Measurements from ENCODE around the gene EML2. TPM values are rescaled to one million over a fixed set of nuclear protein-coding genes. Genes with fewer than 3 reads are reported as not detected.

EML2 gene
- total RNA-seq, 2 donors from 2014 or later, result 25.7 to 60.6 TPM

- WGBS, 2 donors, result 66 to 77% methylated on average over 5 of the region's 5 CpGs
- intact Hi-C loops (cut with DNase I), result no loop called here
These were observed 74.9 kb downstream of the EML2 start for GRCh38 chr19:45564131-45564780.

GRCh38 chr19:45560686-45561085 is 78.5 kb downstream of the EML2 start:
- H3K27me3 ChIP-seq, result no peaks in the 10 kb centered on the region
- ATAC-seq, result no peak
- intact Hi-C loops (cut with DNase I), result no loop called here
- no peak overlapping the region for H3K27ac ChIP-seq
- WGBS, 2 donors, result 86 to 91% methylated on average over 9 to 11 of the region's 11 CpGs
- TF ChIP-seq, protein P1, sequence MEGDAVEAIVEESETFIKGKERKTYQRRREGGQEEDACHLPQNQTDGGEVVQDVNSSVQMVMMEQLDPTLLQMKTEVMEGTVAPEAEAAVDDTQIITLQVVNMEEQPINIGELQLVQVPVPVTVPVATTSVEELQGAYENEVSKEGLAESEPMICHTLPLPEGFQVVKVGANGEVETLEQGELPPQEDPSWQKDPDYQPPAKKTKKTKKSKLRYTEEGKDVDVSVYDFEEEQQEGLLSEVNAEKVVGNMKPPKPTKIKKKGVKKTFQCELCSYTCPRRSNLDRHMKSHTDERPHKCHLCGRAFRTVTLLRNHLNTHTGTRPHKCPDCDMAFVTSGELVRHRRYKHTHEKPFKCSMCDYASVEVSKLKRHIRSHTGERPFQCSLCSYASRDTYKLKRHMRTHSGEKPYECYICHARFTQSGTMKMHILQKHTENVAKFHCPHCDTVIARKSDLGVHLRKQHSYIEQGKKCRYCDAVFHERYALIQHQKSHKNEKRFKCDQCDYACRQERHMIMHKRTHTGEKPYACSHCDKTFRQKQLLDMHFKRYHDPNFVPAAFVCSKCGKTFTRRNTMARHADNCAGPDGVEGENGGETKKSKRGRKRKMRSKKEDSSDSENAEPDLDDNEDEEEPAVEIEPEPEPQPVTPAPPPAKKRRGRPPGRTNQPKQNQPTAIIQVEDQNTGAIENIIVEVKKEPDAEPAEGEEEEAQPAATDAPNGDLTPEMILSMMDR (IDR thresholded peaks at IDR 0.05), result no peak
- no peak for TF ChIP-seq POLR2A (IDR thresholded peaks at IDR 0.05)
- DNase-seq, result no peak
- H3K4me1 ChIP-seq, result no peaks in the 10 kb centered on the region
- H3K36me3 ChIP-seq (replicated peaks in 1 of 2; ENCODE audit: insufficient read depth in 1 of 2, low read depth in 2 of 2), result no peaks in the 10 kb centered on the region
- no peaks in the 10 kb centered on the region for H3K9me3 ChIP-seq
- H3K4me3 ChIP-seq, result no peak overlapping the region

More at GRCh38 chr19:45564131-45564780, 74.9 kb downstream of the EML2 start:
- Histone ChIP-seq H3K27me3 (no peaks in the 10 kb centered on the region), H3K27ac (no peak overlapping the region), H3K9me3 (no peaks in the 10 kb centered on the region), H3K36me3 (replicated peaks in 1 of 2; ENCODE audit: insufficient read depth in 1 of 2, low read depth in 2 of 2) (no peaks in the 10 kb centered on the region), H3K4me1 (no peaks in the 10 kb centered on the region), H3K4me3 (no peak overlapping the region)
- TF ChIP-seq, protein P1 (IDR thresholded peaks at IDR 0.05), result no peak
- TF ChIP-seq POLR2A (IDR thresholded peaks at IDR 0.05), result no peak
- ATAC-seq (no peak), DNase-seq (no peak)

GRCh38 chr19:45560038-45560437 is 79.2 kb downstream of the EML2 start:
- no peak for TF ChIP-seq POLR2A (IDR thresholded peaks at IDR 0.05)
- TF ChIP-seq, protein P1 (IDR thresholded peaks at IDR 0.05), result no peak
- no peaks in the 10 kb centered on the region for H3K4me1 ChIP-seq
- no peaks in the 10 kb centered on the region for H3K9me3 ChIP-seq
- WGBS, 2 donors, result 82 to 88% methylated on average over 5 of the region's 5 CpGs
- intact Hi-C loops (cut with DNase I), result no loop called here
- no peaks in the 10 kb centered on the region for H3K27me3 ChIP-seq
- ATAC-seq, result no peak
- H3K4me3 ChIP-seq, result no peak overlapping the region
- no peak for DNase-seq
- H3K36me3 ChIP-seq (replicated peaks in 1 of 2; ENCODE audit: insufficient read depth in 1 of 2, low read depth in 2 of 2), result no peaks in the 10 kb centered on the region
- no peak overlapping the region for H3K27ac ChIP-seq

MicroRNAs encoded within 50 kb of the gene (microRNA counts, 767-probe panel; counts per million panel counts)
- microRNA hsa-miR-330-3p, result 0 to 736 counts per million in 2 donors
- microRNA hsa-miR-330-5p, result 0 to 736 counts per million in 2 donors
- 0 to 736 counts per million in 2 donors for microRNA hsa-miR-642a-5p
- microRNA hsa-miR-642b-3p, result 0 to 736 counts per million in 2 donors

Small RNA genes lying within 50 kb of the gene (microRNA-seq; reads per million reads assigned to microRNA genes)
- gene MIR330 (ENCODE audit: borderline number of aligned reads in 2 of 2, borderline replicate concordance in 2 of 2), result 73.2 to 86.1 reads per million in 2 donors
- gene MIR642A (ENCODE audit: borderline number of aligned reads in 2 of 2, borderline replicate concordance in 2 of 2), result 0 reads per million in 2 donors
- 0 reads per million in 2 donors for gene MIR642B (ENCODE audit: borderline number of aligned reads in 2 of 2, borderline replicate concordance in 2 of 2)

Small RNA genes lying within 50 kb of the gene (small RNA-seq; reads per million reads assigned to genes)
- gene MIR642A (not detected), gene RN7SL836P (not detected)

Other genes with a start within 250 kb of the EML2 start
- 10 to 100 TPM; 26.4 to 32.9 TPM for gene PPP1R13L, start 234.3 kb downstream of the EML2 start, total RNA-seq
- gene POLR1G, start 232.8 kb downstream of the EML2 start, total RNA-seq, result 1 to 10 TPM; 1.8 to 2.0 TPM
- gene ERCC1, start 215.5 kb downstream of the EML2 start, total RNA-seq, result 10 to 100 TPM; 91.3 to 97.9 TPM
- gene FOSB, start 171.4 kb downstream of the EML2 start, total RNA-seq, result 10 to 100 TPM in 1 of 2 donors, 1 to 10 TPM in 1; 4.2 to 84.7 TPM
- 1 to 10 TPM; 2.9 to 5.6 TPM for gene RTN2, start 142.3 kb downstream of the EML2 start, total RNA-seq
- not detected for gene PPM1N, start 141.0 kb downstream of the EML2 start, total RNA-seq
- gene VASP, start 131.9 kb downstream of the EML2 start, total RNA-seq, result 10 to 100 TPM; 27.0 to 29.7 TPM
- gene OPA3, start 54.6 kb downstream of the EML2 start, total RNA-seq, result 10 to 100 TPM in 1 of 2 donors, 1 to 10 TPM in 1; 4.2 to 22.7 TPM
- gene GPR4, start 37.2 kb downstream of the EML2 start, total RNA-seq, result 1 to 10 TPM in 1 of 2 donors, under 1 TPM in 1; 0.99 to 1.3 TPM
- gene GIPR, start 28.8 kb upstream of the EML2 start, total RNA-seq, result 1 to 10 TPM; 3.9 to 9.2 TPM
- 10 to 100 TPM; 25.1 to 66.4 TPM for gene SNRPD2, start 52.6 kb upstream of the EML2 start, total RNA-seq
- gene QPCTL, start 53.3 kb upstream of the EML2 start, total RNA-seq, result 1 to 10 TPM; 2.1 to 4.0 TPM
- gene FBXO46, start 91.5 kb upstream of the EML2 start, total RNA-seq, result 10 to 100 TPM in 1 of 2 donors, 1 to 10 TPM in 1; 7.8 to 11.9 TPM
- gene MEIOSIN, start 94.0 kb upstream of the EML2 start, total RNA-seq, result not detected
- 10 to 100 TPM; 21.0 to 60.3 TPM for gene SIX5, start 129.9 kb upstream of the EML2 start, total RNA-seq
- 10 to 100 TPM; 57.9 to 81.4 TPM for gene DMPK, start 143.1 kb upstream of the EML2 start, total RNA-seq
- 10 to 100 TPM; 19.7 to 20.4 TPM for gene DMWD, start 153.4 kb upstream of the EML2 start, total RNA-seq
- under 1 TPM in 1 of 2 donors, not detected in 1; 0.33 TPM for gene RSPH6A, start 175.9 kb upstream of the EML2 start, total RNA-seq
- 10 to 100 TPM; 23.3 to 32.3 TPM for gene SYMPK, start 223.8 kb upstream of the EML2 start, total RNA-seq
- gene FOXA3, start 224.9 kb upstream of the EML2 start, total RNA-seq, result 10 to 100 TPM in 1 of 2 donors, 1 to 10 TPM in 1; 3.0 to 16.3 TPM
- 10 to 100 TPM; 24.1 to 25.1 TPM for gene IRF2BP1, start 246.7 kb upstream of the EML2 start, total RNA-seq